Activated CD8-positive, alpha-beta memory T cell treated with anti-CD3 and anti-CD28 coated beads, Interleukin-2, amount 50 U/mL, for 24 hours (primary cell): Measurements from ENCODE around the gene ESRRA.
"Not testable (repeated sequence)": the region's sequence is repeated elsewhere in the genome, so short reads cannot be mapped to it uniquely, and the experiment has no call there.

Experiments
- DNase-seq: peaks from one replicate; pipeline ENCODE4 v3.0.0-alpha.2; 2020; ENCODE audit errors: extremely low read depth

The ESRRA gene

GRCh38 chr11:64292460-64293254, 12.7 kb upstream of the ESRRA start:
- no peak for DNase-seq

GRCh38 chr11:64294774-64295173, 10.6 kb upstream of the ESRRA start:
- no peak for DNase-seq

- DNase-seq = no peak
These were observed 9.6 kb upstream of the ESRRA start for GRCh38 chr11:64295760-64296159.

GRCh38 chr11:64296236-64296635, 9.1 kb upstream of the ESRRA start:
- no peak for DNase-seq

- no peak for DNase-seq
These were observed 8.3 kb upstream of the ESRRA start for GRCh38 chr11:64296830-64297698.

- no peak for DNase-seq
These were observed 7.5 kb upstream of the ESRRA start for GRCh38 chr11:64297699-64298358.

GRCh38 chr11:64298966-64299846, 6.1 kb upstream of the ESRRA start:
- no peak for DNase-seq

GRCh38 chr11:64299847-64300648, 5.3 kb upstream of the ESRRA start, which contains the start of gene CATSPERZ:
TSS of gene CATSPERZ (plus strand) at chr11:64300358. CDS start at chr11:64300411, 53 bp downstream.
- DNase-seq = no peak

- no peak for DNase-seq
These were observed 2.0 kb upstream of the ESRRA start for GRCh38 chr11:64303109-64304031.

GRCh38 chr11:64304032-64304315, 1.4 kb upstream of the ESRRA start:
- DNase-seq = no peak

- DNase-seq = peak; percentile 90
These were observed 830 bp upstream of the ESRRA start for GRCh38 chr11:64304316-64305072.

GRCh38 chr11:64305691-64306562, 603 bp downstream of the ESRRA start:
- peak; percentile 34 for DNase-seq

- DNase-seq = no peak
These were observed 1.2 kb downstream of the ESRRA start for GRCh38 chr11:64306563-64306875.

- no peak for DNase-seq
These were observed 1.7 kb downstream of the ESRRA start for GRCh38 chr11:64306876-64307622.

GRCh38 chr11:64307795-64308194, 2.5 kb downstream of the ESRRA start:
- not testable (repeated sequence) for DNase-seq

GRCh38 chr11:64312947-64313346, 7.6 kb downstream of the ESRRA start:
- no peak for DNase-seq

GRCh38 chr11:64313491-64314145, 8.3 kb downstream of the ESRRA start:
- no peak for DNase-seq
